Endodermal cell (in vitro differentiated cells): ENCODE data around the gene RNGTT. TPM values are rescaled to one million over a fixed set of nuclear protein-coding genes. Genes with fewer than 3 reads are reported as not detected.

Experiments
- DNase-seq: peaks from one replicate; pipeline ENCODE4 v3.0.0-alpha.2; 2017
- H3K27ac ChIP-seq: 2 replicates; pipeline ENCODE4 v1.5.1; 2013; ENCODE audit warnings: mild to moderate bottlenecking, low read depth, low read length, moderate library complexity
- H3K27me3 ChIP-seq: 2 replicates; pipeline ENCODE4 v1.6.1; 2013; ENCODE audit warnings: mild to moderate bottlenecking, low read length, moderate library complexity; ENCODE audit not compliant: insufficient read depth, control insufficient read depth, poor library complexity, severe bottlenecking
- H3K36me3 ChIP-seq: 2 replicates; pipeline ENCODE4 v1.7.0; 2013; ENCODE audit warnings: mild to moderate bottlenecking, low read length, moderate library complexity; ENCODE audit not compliant: control insufficient read depth, insufficient read depth
- H3K4me1 ChIP-seq: one replicate; pipeline ENCODE4 v1.7.0; 2013; ENCODE audit warnings: low read length; ENCODE audit not compliant: control insufficient read depth, insufficient read depth
- H3K4me3 ChIP-seq: 2 replicates; pipeline ENCODE4 v1.5.1; 2013; ENCODE audit warnings: mild to moderate bottlenecking, low read length, moderate library complexity
- H3K9ac ChIP-seq: 2 replicates; pipeline ENCODE4 v1.6.1; 2013; ENCODE audit warnings: mild to moderate bottlenecking, low read length, moderate library complexity; ENCODE audit not compliant: poor library complexity, severe bottlenecking; ENCODE audit errors: extremely low read depth
- H3K9me3 ChIP-seq: 2 replicates; pipeline ENCODE4 v1.6.1; 2013; ENCODE audit warnings: mild to moderate bottlenecking, low read length, moderate library complexity; ENCODE audit not compliant: control insufficient read depth
- H3K27ac Mint-ChIP-seq: 2 replicates; pipeline ENCODE4 v1.8.0; 2020; ENCODE audit warnings: mixed read lengths
- H3K27me3 Mint-ChIP-seq: 2 replicates; pipeline ENCODE4 v1.8.0; 2021; ENCODE audit warnings: mild to moderate bottlenecking, mixed read lengths; ENCODE audit not compliant: insufficient read depth
- H3K36me3 Mint-ChIP-seq: 2 replicates; pipeline ENCODE4 v1.8.0; 2020; ENCODE audit warnings: low read depth, mixed read lengths
- H3K4me1 Mint-ChIP-seq: 2 replicates; pipeline ENCODE4 v1.8.0; 2020; ENCODE audit warnings: mixed read lengths
- H3K4me3 Mint-ChIP-seq: 2 replicates; pipeline ENCODE4 v1.8.0; 2020; ENCODE audit warnings: mild to moderate bottlenecking, moderate library complexity, mixed read lengths
- H3K9me3 Mint-ChIP-seq: 2 replicates; pipeline ENCODE4 v1.8.0; 2020; ENCODE audit warnings: mild to moderate bottlenecking, mixed read lengths
- CTCF ChIP-seq: fragments of 200-600 bp; sonication (generic); conservative IDR thresholded peaks from 2 replicates; pipeline ENCODE4 v1.5.0; 2021; ENCODE audit warnings: antibody characterized with exemption, mild to moderate bottlenecking
- WGBS, 2 experiments: methylation state at CpG; one replicate each; pipeline versions ENCODE4 v1.1.5 to v1.1.7; 2013; ENCODE audit warnings: missing lambda C conversion rate in 2 of 2, mixed read lengths in 1 of 2; ENCODE audit not compliant: insufficient coverage in 1 of 2, insufficient read length in 1 of 2; 5-methylcytosine and 5-hydroxymethylcytosine counted together
- total RNA-seq, 2 donors: library from RNA; stranded (reverse); fragmentation: NEBNext Ultra II Directional in 1 of 2; extraction: Animal tissue kit (Norgen Biotek cat#: 25700) in 1 of 2; gene quantifications; 2 replicates in 1 of 2; 3 replicates in 1 of 2; pipeline ENCODE4 v1.2.1, GENCODE V29; 2021

RNGTT gene
- total RNA-seq, 2 donors from 2014 or later = 21.5 to 28.7 TPM

GRCh38 chr6:88655586-88655985 lies 307.8 kb downstream of the RNGTT start:
- H3K9me3 Mint-ChIP-seq = peaks cover 42% of the 10 kb centered on the region
- Histone ChIP-seq H3K27ac (no peak overlapping the region), H3K27me3 (no peaks in the 10 kb centered on the region), H3K4me3 (no peak overlapping the region), H3K9me3 (peaks cover 26% of the 10 kb centered on the region), H3K36me3 (no peaks in the 10 kb centered on the region), H3K9ac (no peak overlapping the region), H3K4me1 (no peaks in the 10 kb centered on the region)
- TF ChIP-seq CTCF = no peak
- no peaks in the 10 kb centered on the region for H3K4me1 Mint-ChIP-seq
- peaks cover 3% of the 10 kb centered on the region for H3K27me3 Mint-ChIP-seq
- no peak overlapping the region for H3K27ac Mint-ChIP-seq
- H3K36me3 Mint-ChIP-seq = peaks cover 22% of the 10 kb centered on the region
- no peak overlapping the region for H3K4me3 Mint-ChIP-seq
- DNase-seq = no peak

DNA sequence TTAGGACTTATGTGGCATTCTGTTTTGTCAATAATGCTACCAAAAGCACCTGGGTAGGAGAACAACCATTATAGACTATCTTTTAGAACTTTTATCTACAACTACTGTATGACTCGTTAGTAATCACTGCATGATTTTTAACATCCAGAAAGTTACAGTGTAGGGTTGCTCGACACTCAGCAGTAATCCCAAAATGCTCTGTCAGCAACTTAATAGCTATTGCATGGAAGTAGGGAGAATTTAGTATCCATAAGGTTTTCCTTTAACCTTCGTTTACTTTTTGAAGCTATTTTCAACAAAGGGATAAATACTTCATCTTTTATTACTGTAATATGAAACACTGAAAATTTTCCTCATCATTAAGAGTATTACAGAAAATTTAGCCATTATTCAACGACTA lies 309.5 kb downstream of the RNGTT start:
- 94 to 100% methylated on average over 1 to 4 of the region's 4 CpGs for WGBS, 2 experiments
- no peak overlapping the region for H3K27ac Mint-ChIP-seq
- TF ChIP-seq CTCF = no peak

DNA sequence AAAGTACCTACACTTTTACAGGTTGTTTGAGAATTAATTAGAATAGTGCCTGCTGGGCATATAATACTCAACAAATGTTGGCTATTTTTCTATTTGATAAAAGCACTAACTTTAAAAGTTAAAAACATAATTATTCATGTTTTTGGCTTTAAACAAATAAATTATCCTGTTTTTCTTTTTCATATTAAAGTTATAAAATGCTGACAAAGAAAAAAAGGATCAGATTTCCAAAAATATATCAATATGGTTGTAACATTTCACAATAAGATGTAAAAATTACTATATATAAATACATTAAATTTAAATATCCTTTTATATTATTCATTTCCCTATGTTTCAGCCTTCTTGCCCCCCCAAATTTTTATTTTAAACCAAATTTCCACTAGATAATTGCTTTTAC lies 312.0 kb downstream of the RNGTT start:
- H3K27ac ChIP-seq = no peak overlapping the region
- Mint-ChIP-seq H3K36me3 (no peaks in the 10 kb centered on the region), H3K27me3 (no peaks in the 10 kb centered on the region), H3K27ac (no peak overlapping the region), H3K4me1 (no peaks in the 10 kb centered on the region), H3K4me3 (no peak overlapping the region), H3K9me3 (peaks cover 4% of the 10 kb centered on the region)
- H3K9me3 ChIP-seq = no peaks in the 10 kb centered on the region
- no peak for TF ChIP-seq CTCF
- no peaks in the 10 kb centered on the region for H3K4me1 ChIP-seq
- no peak overlapping the region for H3K4me3 ChIP-seq
- DNase-seq = no peak
- H3K27me3 ChIP-seq = no peaks in the 10 kb centered on the region
- H3K9ac ChIP-seq = no peak overlapping the region
- H3K36me3 ChIP-seq = no peaks in the 10 kb centered on the region

More for the DNA sequence above, 309.5 kb downstream of the RNGTT start:
- Mint-ChIP-seq H3K9me3 (peaks cover 25% of the 10 kb centered on the region), H3K4me3 (no peak overlapping the region), H3K4me1 (no peaks in the 10 kb centered on the region), H3K36me3 (peaks cover 16% of the 10 kb centered on the region), H3K27me3 (peaks cover 3% of the 10 kb centered on the region)
- Histone ChIP-seq H3K9ac (no peak overlapping the region), H3K4me1 (no peaks in the 10 kb centered on the region), H3K4me3 (no peak overlapping the region), H3K36me3 (no peaks in the 10 kb centered on the region), H3K27ac (no peak overlapping the region), H3K9me3 (peaks cover 11% of the 10 kb centered on the region), H3K27me3 (no peaks in the 10 kb centered on the region)
- no peak for DNase-seq
